Panc1 (cell line): Measurements from ENCODE around the gene RPLP1.

Experiments used
- POLR2AphosphoS5 ChIP-seq: IDR thresholded peaks from 2 replicates; pipeline ENCODE4 v1.6.1; 2012; ENCODE audit warnings: mild to moderate bottlenecking, low read depth, low read length, moderate library complexity
- SIN3A ChIP-seq: IDR thresholded peaks from 2 replicates; pipeline ENCODE4 v1.6.1; 2012; ENCODE audit warnings: low read depth, mild to moderate bottlenecking, low read length, moderate library complexity, borderline replicate concordance; ENCODE audit not compliant: insufficient read depth
- TF ChIP-seq, protein P1 (sequence below), 2 experiments: IDR thresholded peaks; 2 replicates each; pipeline ENCODE4 v1.6.1; 2011 to 2012; ENCODE audit warnings: low read depth in 2 of 2, control low read depth in 1 of 2, low read length in 1 of 2, mild to moderate bottlenecking in 1 of 2, moderate library complexity in 1 of 2; ENCODE audit not compliant: insufficient read depth in 1 of 2
- TF ChIP-seq, protein P2 (sequence below): fragments of 450-650 bp; IDR thresholded peaks from 2 replicates; pipeline ENCODE4 v1.5.1; 2017; ENCODE audit warnings: mild to moderate bottlenecking

DNA sequence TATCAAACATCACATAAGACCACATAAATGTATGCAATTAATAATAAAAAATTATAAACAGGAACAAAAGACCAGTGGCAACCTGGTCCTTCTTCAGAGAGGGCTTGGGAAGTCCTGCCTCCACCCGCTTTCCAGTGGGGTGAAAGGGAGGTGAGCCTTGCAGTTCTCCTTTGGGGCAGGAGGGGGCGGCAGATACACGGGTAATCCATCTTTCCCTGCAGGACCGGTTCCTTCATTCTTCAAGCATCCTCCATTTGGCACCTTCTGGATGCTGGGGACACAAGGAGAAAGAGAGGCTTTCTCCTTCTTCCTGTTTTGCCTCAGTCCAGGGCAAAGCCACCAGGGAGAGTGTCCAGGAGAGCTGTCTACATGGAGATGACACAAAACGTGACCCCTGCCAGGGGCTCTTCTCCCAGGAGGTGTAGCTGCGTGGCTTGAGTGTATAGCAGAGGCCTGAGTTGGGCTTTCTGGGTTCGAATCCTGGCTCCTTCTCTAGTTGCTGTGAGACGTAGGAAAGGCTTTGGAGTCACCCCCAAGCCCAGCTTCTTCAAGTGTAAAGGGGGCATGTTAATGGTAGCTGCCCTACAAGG is 23.2 kb downstream of the RPLP1 start:
- TF ChIP-seq, protein P1, sequence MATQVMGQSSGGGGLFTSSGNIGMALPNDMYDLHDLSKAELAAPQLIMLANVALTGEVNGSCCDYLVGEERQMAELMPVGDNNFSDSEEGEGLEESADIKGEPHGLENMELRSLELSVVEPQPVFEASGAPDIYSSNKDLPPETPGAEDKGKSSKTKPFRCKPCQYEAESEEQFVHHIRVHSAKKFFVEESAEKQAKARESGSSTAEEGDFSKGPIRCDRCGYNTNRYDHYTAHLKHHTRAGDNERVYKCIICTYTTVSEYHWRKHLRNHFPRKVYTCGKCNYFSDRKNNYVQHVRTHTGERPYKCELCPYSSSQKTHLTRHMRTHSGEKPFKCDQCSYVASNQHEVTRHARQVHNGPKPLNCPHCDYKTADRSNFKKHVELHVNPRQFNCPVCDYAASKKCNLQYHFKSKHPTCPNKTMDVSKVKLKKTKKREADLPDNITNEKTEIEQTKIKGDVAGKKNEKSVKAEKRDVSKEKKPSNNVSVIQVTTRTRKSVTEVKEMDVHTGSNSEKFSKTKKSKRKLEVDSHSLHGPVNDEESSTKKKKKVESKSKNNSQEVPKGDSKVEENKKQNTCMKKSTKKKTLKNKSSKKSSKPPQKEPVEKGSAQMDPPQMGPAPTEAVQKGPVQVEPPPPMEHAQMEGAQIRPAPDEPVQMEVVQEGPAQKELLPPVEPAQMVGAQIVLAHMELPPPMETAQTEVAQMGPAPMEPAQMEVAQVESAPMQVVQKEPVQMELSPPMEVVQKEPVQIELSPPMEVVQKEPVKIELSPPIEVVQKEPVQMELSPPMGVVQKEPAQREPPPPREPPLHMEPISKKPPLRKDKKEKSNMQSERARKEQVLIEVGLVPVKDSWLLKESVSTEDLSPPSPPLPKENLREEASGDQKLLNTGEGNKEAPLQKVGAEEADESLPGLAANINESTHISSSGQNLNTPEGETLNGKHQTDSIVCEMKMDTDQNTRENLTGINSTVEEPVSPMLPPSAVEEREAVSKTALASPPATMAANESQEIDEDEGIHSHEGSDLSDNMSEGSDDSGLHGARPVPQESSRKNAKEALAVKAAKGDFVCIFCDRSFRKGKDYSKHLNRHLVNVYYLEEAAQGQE (IDR thresholded peaks at IDR 0.05; ENCODE audit: insufficient read depth in 1 of 2, low read depth in 2 of 2, low read length in 1 of 2) = no peak
- TF ChIP-seq, protein P2, sequence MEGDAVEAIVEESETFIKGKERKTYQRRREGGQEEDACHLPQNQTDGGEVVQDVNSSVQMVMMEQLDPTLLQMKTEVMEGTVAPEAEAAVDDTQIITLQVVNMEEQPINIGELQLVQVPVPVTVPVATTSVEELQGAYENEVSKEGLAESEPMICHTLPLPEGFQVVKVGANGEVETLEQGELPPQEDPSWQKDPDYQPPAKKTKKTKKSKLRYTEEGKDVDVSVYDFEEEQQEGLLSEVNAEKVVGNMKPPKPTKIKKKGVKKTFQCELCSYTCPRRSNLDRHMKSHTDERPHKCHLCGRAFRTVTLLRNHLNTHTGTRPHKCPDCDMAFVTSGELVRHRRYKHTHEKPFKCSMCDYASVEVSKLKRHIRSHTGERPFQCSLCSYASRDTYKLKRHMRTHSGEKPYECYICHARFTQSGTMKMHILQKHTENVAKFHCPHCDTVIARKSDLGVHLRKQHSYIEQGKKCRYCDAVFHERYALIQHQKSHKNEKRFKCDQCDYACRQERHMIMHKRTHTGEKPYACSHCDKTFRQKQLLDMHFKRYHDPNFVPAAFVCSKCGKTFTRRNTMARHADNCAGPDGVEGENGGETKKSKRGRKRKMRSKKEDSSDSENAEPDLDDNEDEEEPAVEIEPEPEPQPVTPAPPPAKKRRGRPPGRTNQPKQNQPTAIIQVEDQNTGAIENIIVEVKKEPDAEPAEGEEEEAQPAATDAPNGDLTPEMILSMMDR = peak; percentile 97
- TF ChIP-seq POLR2AphosphoS5 (no peak), SIN3A (no peak)
